ENCODE measurements around the gene GALNT4.

Gene GALNT4

GRCh38 chr12:89529738-89530137 is 5.1 kb upstream of the GALNT4 start:
- no peak for DNase-seq (ENCODE audit: low read depth, low spot score)

GRCh38 chr12:89528434-89528833 is 3.8 kb upstream of the GALNT4 start:
- no peak for DNase-seq (ENCODE audit: low read depth, low spot score)

- DNase-seq (ENCODE audit: low read depth, low spot score): peak; percentile 42
These were observed 1.5 kb upstream of the GALNT4 start, which contains the start of gene POC1B for GRCh38 chr12:89525824-89526770. TSS of gene POC1B (minus strand) at chr12:89526047. CDS start at chr12:89525895, 152 bp downstream.

DNA sequence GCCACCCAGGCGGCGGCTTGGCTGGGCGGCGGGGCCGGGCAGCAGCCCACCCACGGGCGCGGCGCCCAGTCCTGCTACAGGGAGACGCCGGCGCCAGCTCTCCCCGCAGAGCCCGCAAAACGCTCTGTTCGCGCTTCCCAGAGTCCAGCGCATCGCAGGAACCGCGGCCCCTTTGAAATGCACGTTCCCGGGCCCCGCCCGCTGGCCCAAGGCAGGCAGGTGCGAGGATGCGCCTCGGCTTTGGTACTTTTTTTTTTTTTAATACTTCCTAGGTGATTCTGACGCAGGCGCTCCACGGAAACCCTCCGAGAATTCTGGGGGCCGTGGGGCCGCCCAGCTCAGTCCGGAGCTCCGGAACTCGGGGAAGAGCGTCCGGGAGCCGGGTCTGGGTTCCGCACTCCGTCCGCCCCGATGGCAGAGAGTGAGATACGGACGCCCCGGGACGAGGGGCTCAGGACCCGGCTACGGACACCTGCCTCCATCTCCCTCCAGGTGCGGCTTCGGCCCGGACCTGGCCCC is 768 bp upstream of the GALNT4 start:
- DNase-seq (ENCODE audit: low read depth, low spot score): no peak

DNA sequence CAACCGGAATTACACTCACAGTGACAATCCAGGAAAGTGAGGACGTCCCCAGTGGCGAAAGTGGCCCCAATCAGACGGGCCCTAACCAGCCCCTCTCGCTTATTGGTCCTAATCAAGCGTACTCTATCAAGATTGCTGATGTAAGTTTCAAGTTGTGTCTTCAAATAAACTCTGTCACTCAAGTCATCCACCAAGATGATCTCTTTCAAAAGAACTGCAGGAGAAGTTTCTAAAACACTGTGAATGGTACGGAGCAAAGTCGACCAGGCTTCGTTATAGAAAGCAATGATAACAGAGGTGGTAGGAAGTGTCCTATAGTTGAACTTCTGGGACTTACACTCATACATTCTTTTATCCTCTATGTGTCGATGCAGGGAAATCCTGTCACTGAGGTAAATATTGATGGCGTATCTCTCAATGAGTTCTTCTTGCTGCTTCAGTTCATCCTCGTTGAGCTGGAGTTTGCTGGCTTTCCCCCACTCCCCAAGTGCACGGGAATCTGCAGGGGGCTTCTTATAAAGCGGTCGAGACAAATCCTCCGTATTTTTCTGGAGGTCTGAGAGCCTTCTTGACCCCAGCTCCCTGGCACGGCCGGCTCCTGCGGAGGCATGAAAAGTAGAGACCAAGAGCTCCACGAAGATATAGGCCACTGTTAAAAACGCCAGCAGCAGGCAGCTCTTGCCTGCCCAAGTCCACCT is 604 bp downstream of the GALNT4 start:
- no peak for DNase-seq (ENCODE audit: low read depth, low spot score)

- DNase-seq (ENCODE audit: low read depth, low spot score): no peak
These were observed 1.2 kb downstream of the GALNT4 start for GRCh38 chr12:89523393-89523792.

DNA sequence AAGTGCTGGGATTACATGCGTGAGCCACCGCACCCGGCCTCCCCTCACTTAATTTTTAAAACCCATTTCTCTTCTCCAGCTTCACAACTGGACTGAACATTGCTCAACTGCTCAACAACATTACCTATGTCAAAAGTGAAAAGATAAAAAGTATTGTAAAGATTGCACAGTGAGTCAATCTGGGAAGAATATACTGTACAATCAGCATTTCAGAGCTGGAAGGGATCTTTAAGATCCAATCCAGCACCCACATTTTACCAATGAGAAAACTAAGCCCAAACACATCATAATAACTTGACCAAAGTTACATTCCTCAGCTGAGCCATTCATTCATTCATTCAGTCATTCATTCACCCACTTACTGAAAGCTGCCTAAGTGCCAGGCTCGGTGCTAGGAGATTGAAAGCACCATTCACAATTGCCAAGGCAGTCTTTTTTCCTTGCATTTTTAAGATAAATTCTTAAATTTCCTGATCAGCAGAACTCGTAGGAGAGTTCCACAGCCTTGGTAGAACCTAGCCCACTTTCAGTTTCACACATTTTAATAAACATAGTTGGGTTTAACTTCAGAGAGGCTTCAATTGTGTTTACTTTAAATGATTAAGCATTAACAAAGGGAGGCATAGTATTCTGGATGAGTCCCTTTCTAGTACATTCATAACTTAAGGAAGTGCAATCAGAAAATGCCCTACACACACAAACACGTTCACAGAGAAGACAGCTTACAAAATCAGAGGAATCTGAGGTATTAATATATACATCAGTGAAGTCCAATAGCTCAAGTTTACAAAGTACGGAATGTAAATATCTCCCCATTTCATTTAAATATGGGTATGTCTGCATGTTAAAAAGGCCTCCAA is 3.0 kb downstream of the GALNT4 start:
- no peak for DNase-seq (ENCODE audit: low read depth, low spot score)

GRCh38 chr12:89517720-89518119 is 6.9 kb downstream of the GALNT4 start:
- DNase-seq (ENCODE audit: low read depth, low spot score): no peak

GRCh38 chr12:89516633-89517032 is 8.0 kb downstream of the GALNT4 start:
- DNase-seq (ENCODE audit: low read depth, low spot score): no peak

DNA sequence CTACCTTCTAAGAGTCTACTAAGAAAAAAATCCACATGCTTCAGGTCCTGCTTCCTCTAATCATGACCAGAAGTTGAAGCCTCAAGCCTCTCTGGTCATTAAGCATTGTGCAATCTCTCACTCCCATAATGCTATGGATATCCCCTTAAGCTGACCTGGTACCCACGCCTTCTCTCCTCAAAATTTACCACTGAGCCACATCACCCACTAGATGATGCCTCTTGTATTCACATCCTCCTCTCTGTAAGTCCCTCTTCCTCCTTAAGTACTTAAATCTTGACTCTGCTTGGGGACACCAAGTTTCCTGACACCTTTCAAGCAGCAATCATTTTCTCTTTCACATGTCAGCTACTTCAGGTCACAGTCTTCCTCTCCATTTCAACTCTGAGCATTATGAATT is 9.8 kb downstream of the GALNT4 start:
- no peak for DNase-seq (ENCODE audit: low read depth, low spot score)

GRCh38 chr12:89513544-89513943 is 11.1 kb downstream of the GALNT4 start:
- DNase-seq (ENCODE audit: low read depth, low spot score): no peak

DNA sequence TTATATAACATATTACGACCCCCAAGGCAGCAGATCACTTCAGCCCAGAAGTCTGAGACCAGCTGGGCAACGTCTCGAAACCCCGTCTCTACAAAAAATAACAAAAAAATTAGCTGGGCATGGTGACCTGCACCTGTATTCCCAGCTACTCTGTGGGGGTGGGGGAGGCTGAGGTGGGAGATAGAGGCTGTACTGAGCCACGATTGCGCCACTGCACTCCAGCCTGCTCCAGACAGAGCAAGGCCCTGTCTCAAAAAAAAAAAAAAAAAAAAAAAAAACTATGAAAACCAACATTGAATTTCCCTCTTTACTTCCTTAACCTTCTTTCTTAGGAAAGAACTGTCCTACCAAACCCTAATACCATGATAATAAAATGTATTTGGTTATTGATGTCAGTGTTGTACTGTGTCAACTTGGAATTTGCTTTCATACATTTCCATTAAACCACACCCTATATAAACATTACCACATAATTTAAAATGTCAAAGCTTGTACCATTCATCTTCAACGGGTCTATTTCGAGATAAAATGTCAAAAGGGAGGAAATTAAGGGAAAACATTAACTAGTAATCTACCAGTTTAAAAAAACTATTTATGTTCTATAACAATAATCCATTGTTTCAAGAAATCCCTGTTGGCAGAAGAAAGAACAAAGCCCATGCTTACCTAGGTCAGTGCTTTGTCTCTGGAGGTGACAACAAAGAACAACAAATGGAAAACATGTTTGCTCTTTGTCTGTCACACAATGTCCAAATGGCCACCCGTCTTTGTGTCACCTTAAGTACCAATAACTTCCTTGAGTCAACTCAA is 17.4 kb downstream of the GALNT4 start:
- DNase-seq (ENCODE audit: low read depth, low spot score): no peak

DNA sequence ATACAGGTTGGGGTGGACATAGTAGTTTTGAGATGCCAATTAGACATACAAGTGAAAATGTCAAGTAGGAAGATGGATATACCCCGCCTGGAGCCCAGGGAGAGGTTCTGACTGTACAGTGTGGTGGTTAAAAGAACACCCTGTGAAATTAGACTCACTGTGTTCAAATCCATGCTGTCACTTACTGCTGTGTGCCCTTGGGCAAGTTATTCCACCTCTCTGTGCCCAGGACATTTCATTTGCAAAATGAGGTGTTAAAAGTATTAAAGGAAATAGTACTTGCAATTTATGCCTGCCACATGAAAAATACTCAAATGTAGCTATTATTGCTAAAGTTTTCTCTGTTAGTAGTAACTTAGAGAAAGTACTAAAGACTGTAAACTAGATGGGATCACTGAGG is 18.5 kb downstream of the GALNT4 start:
- no peak for DNase-seq (ENCODE audit: low read depth, low spot score)

DNA sequence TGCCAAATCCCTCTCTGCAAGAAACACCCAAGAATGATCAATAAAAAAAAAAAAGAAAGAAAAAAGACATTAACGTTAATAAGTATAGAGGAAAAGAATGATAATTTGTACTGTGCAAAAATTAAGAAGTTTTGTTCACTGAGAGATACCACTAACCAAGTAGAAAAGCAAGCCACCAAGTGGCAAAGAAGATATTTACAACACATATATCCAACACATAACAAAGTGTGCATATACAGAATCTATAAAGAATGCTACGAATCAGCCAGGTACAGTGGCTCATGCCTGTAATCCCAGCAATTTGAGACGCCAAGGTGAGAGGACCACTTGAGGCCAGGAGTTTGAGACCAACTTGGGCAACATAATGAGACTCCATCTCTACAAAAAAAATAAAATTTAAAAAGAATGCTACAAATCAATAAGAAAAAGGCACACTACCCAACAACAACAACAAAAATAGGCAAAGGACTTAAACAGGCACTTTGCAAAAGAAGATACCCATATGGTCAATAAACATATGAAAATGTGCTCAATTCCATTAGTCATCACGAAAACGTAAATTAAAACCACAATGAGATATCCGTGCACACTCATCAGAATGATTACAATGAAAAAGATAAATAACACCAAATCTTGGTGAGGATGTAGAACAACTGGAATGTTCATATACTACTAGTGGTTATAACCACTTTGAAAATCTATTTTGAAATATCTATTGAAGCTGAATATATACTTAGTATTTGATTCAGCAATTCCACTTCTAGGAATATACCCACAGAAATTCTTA is 19.8 kb downstream of the GALNT4 start:
- DNase-seq (ENCODE audit: low read depth, low spot score): no peak

GRCh38 chr12:89501793-89502192 is 22.8 kb downstream of the GALNT4 start:
- DNase-seq (ENCODE audit: low read depth, low spot score): no peak

GRCh38 chr12:89499857-89500256 is 24.7 kb downstream of the GALNT4 start:
- DNase-seq (ENCODE audit: low read depth, low spot score): no peak

DNA sequence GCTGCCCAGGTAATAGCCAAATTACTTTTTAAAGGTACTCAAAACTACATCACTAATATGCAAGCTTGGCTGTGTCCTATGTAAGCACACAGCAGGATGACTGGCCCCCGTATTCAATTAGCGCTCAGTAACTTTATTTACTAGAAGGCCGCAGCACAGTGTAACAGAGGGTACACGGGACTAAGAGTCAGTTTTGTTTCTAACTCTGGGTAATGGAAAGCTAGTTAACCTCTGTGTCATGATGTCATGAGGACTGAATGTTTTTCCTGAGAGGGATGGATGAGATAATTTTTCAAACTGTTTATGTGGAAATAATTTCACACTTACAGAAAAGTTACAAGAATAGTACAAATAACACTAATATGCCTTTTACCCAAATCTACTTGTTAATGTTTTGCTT is 27.1 kb downstream of the GALNT4 start:
- DNase-seq (ENCODE audit: low read depth, low spot score): no peak

- DNase-seq (ENCODE audit: low read depth, low spot score): no peak
These were observed 27.6 kb downstream of the GALNT4 start for GRCh38 chr12:89497005-89497404.

GRCh38 chr12:89494411-89495231 is 30.0 kb downstream of the GALNT4 start:
- no peak for DNase-seq (ENCODE audit: low read depth, low spot score)
